Measurements from ENCODE around the gene NFX1.
"Not testable (repeated sequence)": the region's sequence is repeated elsewhere in the genome, so short reads cannot be mapped to it uniquely, and the experiment has no call there.

The NFX1 gene

GRCh38 chr9:33374634-33375237, 84.4 kb downstream of the NFX1 start:
- DNase-seq (ENCODE audit: low read depth, low spot score) = peak; percentile 60
- Histone ChIP-seq H3K4me3 (ENCODE audit: low read length) (no peak overlapping the region), H3K36me3 (ENCODE audit: control insufficient read depth, insufficient read depth, low read length) (0 out of 2 replicates have a peak, but pooled peaks cover 3% of the 10 kb centered on the region), H3K4me1 (ENCODE audit: control insufficient read depth, insufficient read depth, low read length) (no peaks in the 10 kb centered on the region; the same call in 1 of the 2 replicates), H3K27me3 (ENCODE audit: control insufficient read depth, insufficient read depth, low read length) (no peaks in the 10 kb centered on the region), H3K27ac (ENCODE audit: low read length) (no peak overlapping the region), H3K9me3 (ENCODE audit: control insufficient read depth, insufficient read depth, low read length) (no peaks in the 10 kb centered on the region)
- WGBS (ENCODE audit: insufficient coverage, insufficient read length) = no CpG with 5 or more reads among the region's 6 CpGs

GRCh38 chr9:33375238-33375840, 85.0 kb downstream of the NFX1 start:
- H3K27ac ChIP-seq (ENCODE audit: low read length) = no peak overlapping the region
- DNase-seq (ENCODE audit: low read depth, low spot score) = no peak
- peaks cover under 1% of the 10 kb centered on the region for H3K4me1 ChIP-seq (ENCODE audit: control insufficient read depth, insufficient read depth, low read length)
- no peak overlapping the region for H3K4me3 ChIP-seq (ENCODE audit: low read length)
- H3K9me3 ChIP-seq (ENCODE audit: control insufficient read depth, insufficient read depth, low read length) = no peaks in the 10 kb centered on the region
- no peaks in the 10 kb centered on the region for H3K36me3 ChIP-seq (ENCODE audit: control insufficient read depth, insufficient read depth, low read length)
- no CpG with 5 or more reads among the region's 15 CpGs for WGBS (ENCODE audit: insufficient coverage, insufficient read length)
- H3K27me3 ChIP-seq (ENCODE audit: control insufficient read depth, insufficient read depth, low read length) = no peaks in the 10 kb centered on the region

- H3K27ac ChIP-seq (ENCODE audit: low read length) = no peak overlapping the region
- H3K9me3 ChIP-seq (ENCODE audit: control insufficient read depth, insufficient read depth, low read length) = no peaks in the 10 kb centered on the region
- H3K4me3 ChIP-seq (ENCODE audit: low read length) = no peak overlapping the region
- no peaks in the 10 kb centered on the region for H3K27me3 ChIP-seq (ENCODE audit: control insufficient read depth, insufficient read depth, low read length)
- WGBS (ENCODE audit: insufficient coverage, insufficient read length) = no CpG with 5 or more reads among the region's 7 CpGs
- H3K4me1 ChIP-seq (ENCODE audit: control insufficient read depth, insufficient read depth, low read length) = peaks cover 3% of the 10 kb centered on the region
- no peaks in the 10 kb centered on the region for H3K36me3 ChIP-seq (ENCODE audit: control insufficient read depth, insufficient read depth, low read length)
- no peak for DNase-seq (ENCODE audit: low read depth, low spot score)
Observed at GRCh38 chr9:33375841-33376321, 85.6 kb downstream of the NFX1 start.

- H3K36me3 ChIP-seq (ENCODE audit: control insufficient read depth, insufficient read depth, low read length) = no peaks in the 10 kb centered on the region
- no peak overlapping the region for H3K4me3 ChIP-seq (ENCODE audit: low read length)
- WGBS (ENCODE audit: insufficient coverage, insufficient read length) = no CpG with 5 or more reads among the region's 12 CpGs
- no peaks in the 10 kb centered on the region for H3K27me3 ChIP-seq (ENCODE audit: control insufficient read depth, insufficient read depth, low read length)
- peaks cover 6% of the 10 kb centered on the region for H3K4me1 ChIP-seq (ENCODE audit: control insufficient read depth, insufficient read depth, low read length)
- DNase-seq (ENCODE audit: low read depth, low spot score) = no peak
- H3K27ac ChIP-seq (ENCODE audit: low read length) = no peak overlapping the region
- H3K9me3 ChIP-seq (ENCODE audit: control insufficient read depth, insufficient read depth, low read length) = no peaks in the 10 kb centered on the region
Observed at GRCh38 chr9:33377089-33377715, 86.9 kb downstream of the NFX1 start.

- H3K9me3 ChIP-seq (ENCODE audit: control insufficient read depth, insufficient read depth, low read length) = no peaks in the 10 kb centered on the region
- H3K27ac ChIP-seq (ENCODE audit: low read length) = no peak overlapping the region
- peaks cover 6% of the 10 kb centered on the region for H3K4me1 ChIP-seq (ENCODE audit: control insufficient read depth, insufficient read depth, low read length)
- WGBS (ENCODE audit: insufficient coverage, insufficient read length) = no CpG with 5 or more reads among the region's 9 CpGs
- H3K27me3 ChIP-seq (ENCODE audit: control insufficient read depth, insufficient read depth, low read length) = no peaks in the 10 kb centered on the region
- H3K4me3 ChIP-seq (ENCODE audit: low read length) = no peak overlapping the region
- no peak for DNase-seq (ENCODE audit: low read depth, low spot score)
- no peaks in the 10 kb centered on the region for H3K36me3 ChIP-seq (ENCODE audit: control insufficient read depth, insufficient read depth, low read length)
Observed at GRCh38 chr9:33378121-33378795, 87.9 kb downstream of the NFX1 start.

GRCh38 chr9:33379666-33380389, 89.5 kb downstream of the NFX1 start:
- H3K27ac ChIP-seq (ENCODE audit: low read length) = no peak overlapping the region
- H3K4me1 ChIP-seq (ENCODE audit: control insufficient read depth, insufficient read depth, low read length) = peaks cover 6% of the 10 kb centered on the region
- no peaks in the 10 kb centered on the region for H3K9me3 ChIP-seq (ENCODE audit: control insufficient read depth, insufficient read depth, low read length)
- no peak for DNase-seq (ENCODE audit: low read depth, low spot score)
- H3K36me3 ChIP-seq (ENCODE audit: control insufficient read depth, insufficient read depth, low read length) = no peaks in the 10 kb centered on the region
- H3K27me3 ChIP-seq (ENCODE audit: control insufficient read depth, insufficient read depth, low read length) = no peaks in the 10 kb centered on the region
- no CpG with 5 or more reads among the region's 14 CpGs for WGBS (ENCODE audit: insufficient coverage, insufficient read length)
- no peak overlapping the region for H3K4me3 ChIP-seq (ENCODE audit: low read length)

- H3K4me1 ChIP-seq (ENCODE audit: control insufficient read depth, insufficient read depth, low read length) = peaks cover 6% of the 10 kb centered on the region
- no peak for DNase-seq (ENCODE audit: low read depth, low spot score)
- no peaks in the 10 kb centered on the region for H3K36me3 ChIP-seq (ENCODE audit: control insufficient read depth, insufficient read depth, low read length)
- H3K27me3 ChIP-seq (ENCODE audit: control insufficient read depth, insufficient read depth, low read length) = no peaks in the 10 kb centered on the region
- no peaks in the 10 kb centered on the region for H3K9me3 ChIP-seq (ENCODE audit: control insufficient read depth, insufficient read depth, low read length)
- no peak overlapping the region for H3K4me3 ChIP-seq (ENCODE audit: low read length)
- H3K27ac ChIP-seq (ENCODE audit: low read length) = no peak overlapping the region
- no CpG with 5 or more reads among the region's 5 CpGs for WGBS (ENCODE audit: insufficient coverage, insufficient read length)
Observed at GRCh38 chr9:33380390-33381094, 90.2 kb downstream of the NFX1 start.

- Histone ChIP-seq H3K9me3 (ENCODE audit: control insufficient read depth, insufficient read depth, low read length) (no peaks in the 10 kb centered on the region), H3K36me3 (ENCODE audit: control insufficient read depth, insufficient read depth, low read length) (no peaks in the 10 kb centered on the region), H3K4me3 (ENCODE audit: low read length) (no peak overlapping the region), H3K27ac (ENCODE audit: low read length) (no peak overlapping the region), H3K4me1 (ENCODE audit: control insufficient read depth, insufficient read depth, low read length) (peaks cover 6% of the 10 kb centered on the region), H3K27me3 (ENCODE audit: control insufficient read depth, insufficient read depth, low read length) (no peaks in the 10 kb centered on the region)
- DNase-seq (ENCODE audit: low read depth, low spot score) = peak; percentile 66
- WGBS (ENCODE audit: insufficient coverage, insufficient read length) = no CpG with 5 or more reads among the region's 11 CpGs
Observed at GRCh38 chr9:33381231-33381791, 91.0 kb downstream of the NFX1 start.

GRCh38 chr9:33382397-33382796, 92.1 kb downstream of the NFX1 start:
- H3K27ac ChIP-seq (ENCODE audit: low read length); DNase-seq (ENCODE audit: low read depth, low spot score); H3K9me3 ChIP-seq (ENCODE audit: control insufficient read depth, insufficient read depth, low read length); H3K4me1 ChIP-seq (ENCODE audit: control insufficient read depth, insufficient read depth, low read length); H3K36me3 ChIP-seq (ENCODE audit: control insufficient read depth, insufficient read depth, low read length); H3K27me3 ChIP-seq (ENCODE audit: control insufficient read depth, insufficient read depth, low read length); H3K4me3 ChIP-seq (ENCODE audit: low read length): not testable (repeated sequence)
- WGBS (ENCODE audit: insufficient coverage, insufficient read length) = no CpG with 5 or more reads among the region's 10 CpGs

Measured in iPS DF 6.9 (cell line).